Ovary (tissue), 3 donors: ENCODE results near the gene CD276.

Source experiments
- CTCF ChIP-seq, 3 donors: fragments of 450-650 bp in 2 of 3; fragments of 200-600 bp in 1 of 3; IDR thresholded peaks; one replicate each; pipeline versions ENCODE4 v1.5.1 to v1.8.0; 2016 to 2022; ENCODE audit warnings: antibody characterized with exemption in 3 of 3, mild to moderate bottlenecking in 1 of 3
- POLR2A ChIP-seq: fragments of 450-650 bp; IDR thresholded peaks from one replicate; pipeline ENCODE4 v1.6.1; 2017; ENCODE audit warnings: antibody characterized with exemption, mild to moderate bottlenecking, moderate library complexity
- donor health status: DM: no; HTN: no; CAD: no.

- TF ChIP-seq CTCF (IDR thresholded peaks at IDR 0.05) (no peak), POLR2A (no peak)
These were observed 39.0 kb downstream of the CD276 start for GRCh38 chr15:73723191-73723590.
